NCI-H2107 treated with DMSO at 0.1 percent for 48 hours (cell line): ENCODE data around the gene INTS14.
"Not testable (repeated sequence)": the region's sequence is repeated elsewhere in the genome, so short reads cannot be mapped to it uniquely, and the experiment has no call there.

Source experiments
- DNase-seq: peaks from one replicate; lab custom pipeline; 2025; ENCODE audit not compliant: unreplicated experiment; lab: John Stamatoyannopoulos, UW

Gene INTS14

DNA sequence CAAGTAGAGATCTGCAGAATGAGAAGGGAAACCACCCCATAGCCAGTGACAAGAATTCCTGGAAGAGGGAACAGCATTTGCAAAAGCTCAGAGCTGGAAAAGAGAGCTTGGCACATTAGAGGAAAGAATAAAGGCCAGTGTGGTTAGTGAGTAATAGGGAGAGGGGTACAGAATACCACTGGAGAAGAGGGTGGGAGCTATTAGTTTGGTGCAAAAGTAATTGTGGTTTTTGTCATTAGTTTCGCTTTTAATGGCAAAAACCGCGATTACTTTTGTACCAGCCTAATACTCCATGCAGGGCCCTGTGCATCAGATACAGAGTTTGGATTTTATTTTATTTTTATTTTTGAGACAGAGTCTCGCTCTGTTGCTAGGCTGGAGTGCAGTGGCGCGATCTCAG lies 20.6 kb upstream of the INTS14 start:
- DNase-seq, result no peak

DNA sequence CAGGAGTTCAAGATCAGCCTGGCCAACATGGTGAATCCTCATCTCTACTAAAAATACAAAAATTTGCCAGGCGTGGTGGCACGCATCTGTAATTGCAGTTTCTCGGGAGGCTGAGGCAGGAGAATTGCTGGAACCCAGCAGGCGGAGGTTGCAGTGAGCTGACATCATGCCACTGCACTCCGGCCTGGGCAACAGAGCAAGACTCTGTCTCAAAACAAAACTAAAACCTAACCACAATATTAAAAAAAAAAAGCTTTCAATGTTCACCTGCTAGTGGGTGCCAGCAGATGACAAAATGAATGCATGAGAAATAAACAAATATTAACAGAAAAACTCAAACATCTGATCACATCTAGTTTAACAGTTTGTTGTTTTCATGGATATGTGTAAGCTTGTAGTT lies 19.8 kb upstream of the INTS14 start:
- DNase-seq, result no peak

DNA sequence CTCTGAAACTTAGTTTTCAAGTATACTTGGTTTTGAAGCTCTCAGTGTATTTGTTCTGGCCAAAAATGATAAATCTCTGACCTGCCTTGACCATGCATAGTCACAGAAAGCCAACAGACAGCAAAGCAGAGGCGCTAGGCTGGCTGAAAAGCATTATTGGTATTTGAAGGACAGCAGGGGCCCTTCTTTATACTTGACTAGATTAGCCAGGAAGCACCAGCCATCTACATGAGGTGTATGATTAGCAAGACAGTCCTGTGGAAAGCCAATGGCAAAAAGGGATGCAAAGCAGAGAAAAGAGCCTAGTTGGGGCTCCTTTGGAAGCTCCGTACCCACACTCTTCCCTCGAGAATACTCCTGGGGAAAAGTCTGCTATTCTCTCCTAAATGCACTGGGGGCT lies 18.6 kb upstream of the INTS14 start:
- no peak for DNase-seq

DNA sequence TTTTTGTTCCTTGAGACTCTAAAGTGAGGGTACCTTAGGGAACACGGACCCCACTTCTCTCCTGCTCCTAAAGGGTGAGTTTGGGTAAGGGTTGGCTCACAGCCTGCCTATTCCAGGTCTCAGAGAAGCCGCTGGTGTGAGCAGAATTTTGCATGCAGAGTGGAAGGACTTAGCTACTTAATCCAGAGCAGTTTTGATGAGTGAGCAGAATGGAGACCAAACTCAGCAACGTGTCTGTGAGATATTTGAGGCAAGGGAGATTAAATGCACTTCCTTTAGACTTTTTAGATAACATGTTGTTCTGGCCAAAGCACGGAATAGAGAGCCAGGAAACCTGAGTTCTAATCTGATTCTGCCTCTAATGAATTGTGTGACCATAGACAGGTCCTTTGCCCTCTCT lies 15.9 kb upstream of the INTS14 start:
- no peak for DNase-seq

DNA sequence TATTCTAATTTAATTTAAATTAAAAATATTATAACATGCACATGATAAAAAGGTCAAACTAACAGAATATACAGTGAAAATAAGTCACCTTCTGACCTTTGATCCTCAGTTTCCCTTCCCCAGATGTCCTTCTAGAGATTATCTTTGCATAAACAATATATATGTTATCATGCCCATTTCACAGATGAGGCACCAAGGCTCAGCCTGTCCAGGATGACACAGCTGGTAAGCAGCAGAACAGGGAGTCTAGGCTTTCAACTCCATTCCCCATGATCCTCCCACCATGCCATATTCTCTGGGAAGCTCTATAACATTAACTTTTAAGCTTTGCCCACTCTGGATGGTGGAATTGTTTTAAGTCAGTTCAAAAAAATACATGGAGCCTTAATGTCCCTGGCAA lies 12.2 kb upstream of the INTS14 start:
- DNase-seq, result no peak

DNA sequence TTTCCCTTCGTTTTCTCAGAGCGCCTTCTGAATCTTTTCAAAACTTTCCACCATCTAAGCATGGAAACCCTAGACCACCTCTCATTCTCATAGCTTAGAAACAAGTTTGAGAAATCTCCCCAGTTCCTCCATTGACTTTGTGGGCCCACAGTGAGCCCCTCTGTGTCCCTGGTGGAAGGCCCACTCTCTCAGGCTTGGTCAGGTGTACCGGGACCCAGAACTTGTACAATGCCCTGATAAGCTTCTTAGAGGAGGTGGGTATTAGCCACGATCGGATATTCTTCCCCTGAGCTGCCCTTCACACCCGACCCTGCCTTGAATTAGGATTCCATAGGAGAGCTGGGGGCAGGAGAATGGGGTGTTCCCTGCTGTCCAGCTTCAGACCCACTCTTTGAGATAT lies 10.7 kb upstream of the INTS14 start, which contains the start of gene SLC24A1:
SLC24A1 (plus strand) TSS at position 301 of the 400 bp plus-strand sequence. CDS start 2,143 bp downstream, outside the sequence.
- no peak for DNase-seq

DNA sequence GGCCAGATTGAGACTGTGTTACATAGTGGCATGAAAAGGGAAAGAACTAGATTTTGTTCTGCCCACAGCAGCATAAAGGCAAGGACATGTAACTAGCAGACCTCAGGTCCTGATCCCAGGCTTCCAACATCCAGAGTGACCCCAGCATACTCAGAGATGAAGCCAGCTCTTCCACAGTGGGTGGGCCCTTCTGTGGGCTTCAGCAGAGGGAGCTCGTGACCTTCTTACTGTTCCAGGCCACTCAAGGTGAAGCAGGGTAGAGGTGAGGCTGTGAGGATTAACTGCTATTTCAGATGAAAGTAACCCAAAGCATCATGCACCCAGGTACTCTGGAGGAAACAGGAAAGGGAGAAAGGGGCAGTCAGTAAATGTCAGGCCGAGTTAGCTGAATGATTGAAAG lies 9.9 kb upstream of the INTS14 start:
- no peak for DNase-seq

DNA sequence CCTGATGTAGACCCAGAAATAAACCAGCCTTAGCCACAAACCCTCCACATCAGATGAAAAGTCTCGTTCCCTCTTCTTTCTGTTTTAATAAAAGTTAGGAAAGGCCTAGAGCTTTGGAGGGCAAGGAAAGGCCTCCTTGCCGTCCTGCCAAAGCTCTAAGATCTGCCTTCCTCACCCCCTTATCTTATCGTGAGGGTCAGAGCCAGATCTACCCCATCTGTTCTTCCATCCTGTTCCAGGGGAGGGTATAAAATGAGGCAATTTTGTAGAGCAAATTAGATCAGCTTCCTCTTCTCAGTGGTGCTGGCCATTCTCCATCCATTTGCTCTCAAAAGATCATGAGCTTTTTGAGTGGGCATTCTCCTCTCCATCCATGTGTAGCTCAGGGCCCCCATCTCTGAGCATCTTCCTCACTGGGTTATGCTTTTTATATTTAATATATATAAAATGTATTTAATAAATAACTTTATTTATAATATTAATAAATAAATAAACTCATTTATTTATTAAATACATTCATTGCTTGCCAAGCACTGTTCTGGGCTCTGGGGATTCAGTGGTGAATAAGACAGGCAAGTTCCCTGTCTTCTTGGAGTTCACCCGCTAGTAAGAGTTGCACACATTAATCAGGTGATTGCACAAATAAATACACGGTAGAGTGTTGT lies 8.8 kb upstream of the INTS14 start:
- no peak for DNase-seq

DNA sequence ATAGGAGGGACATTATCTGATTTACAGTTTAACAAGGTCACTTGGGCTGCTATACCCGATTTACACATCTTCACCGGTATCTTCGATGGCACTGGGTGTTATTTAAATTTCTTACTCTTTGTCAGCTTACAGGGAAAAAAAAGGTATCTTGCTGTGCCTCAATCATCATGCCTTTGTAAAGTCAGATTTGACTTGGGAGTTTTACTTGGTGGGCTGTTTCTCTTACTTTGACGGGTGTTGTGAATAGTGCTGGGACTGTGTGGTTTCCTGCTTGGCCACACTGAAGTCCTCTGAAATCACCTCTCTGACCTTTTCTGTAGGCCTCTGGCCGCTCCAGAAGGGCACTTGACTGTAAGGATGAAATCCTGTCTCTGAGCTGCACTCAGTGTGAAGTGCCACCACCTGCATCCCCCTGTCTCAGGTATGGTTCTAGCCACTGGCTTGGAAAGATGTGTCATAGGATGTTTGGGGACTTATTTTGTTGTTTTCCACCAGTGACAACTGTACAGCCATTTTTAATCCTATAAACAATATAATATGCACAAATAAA lies 7.7 kb upstream of the INTS14 start:
- no peak for DNase-seq

DNA sequence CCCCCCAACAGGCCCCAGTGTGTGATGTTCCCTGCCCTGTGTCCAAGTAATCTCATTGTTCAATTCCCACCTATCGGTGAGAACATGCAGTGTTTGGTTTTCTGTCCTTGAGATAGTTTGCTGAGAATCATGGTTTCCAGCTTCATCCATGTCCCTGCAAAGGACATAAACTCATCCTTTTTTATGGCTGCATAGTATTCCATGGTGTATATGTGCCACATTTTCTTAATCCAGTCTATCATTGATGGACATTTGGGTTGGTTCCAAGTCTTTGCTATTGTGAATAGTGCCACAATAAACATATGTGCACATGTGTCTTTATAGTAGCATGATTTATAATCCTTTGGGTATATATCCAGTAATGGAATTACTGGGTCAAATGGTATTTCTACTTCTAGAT lies 5.0 kb upstream of the INTS14 start:
- DNase-seq, result not testable (repeated sequence)

DNA sequence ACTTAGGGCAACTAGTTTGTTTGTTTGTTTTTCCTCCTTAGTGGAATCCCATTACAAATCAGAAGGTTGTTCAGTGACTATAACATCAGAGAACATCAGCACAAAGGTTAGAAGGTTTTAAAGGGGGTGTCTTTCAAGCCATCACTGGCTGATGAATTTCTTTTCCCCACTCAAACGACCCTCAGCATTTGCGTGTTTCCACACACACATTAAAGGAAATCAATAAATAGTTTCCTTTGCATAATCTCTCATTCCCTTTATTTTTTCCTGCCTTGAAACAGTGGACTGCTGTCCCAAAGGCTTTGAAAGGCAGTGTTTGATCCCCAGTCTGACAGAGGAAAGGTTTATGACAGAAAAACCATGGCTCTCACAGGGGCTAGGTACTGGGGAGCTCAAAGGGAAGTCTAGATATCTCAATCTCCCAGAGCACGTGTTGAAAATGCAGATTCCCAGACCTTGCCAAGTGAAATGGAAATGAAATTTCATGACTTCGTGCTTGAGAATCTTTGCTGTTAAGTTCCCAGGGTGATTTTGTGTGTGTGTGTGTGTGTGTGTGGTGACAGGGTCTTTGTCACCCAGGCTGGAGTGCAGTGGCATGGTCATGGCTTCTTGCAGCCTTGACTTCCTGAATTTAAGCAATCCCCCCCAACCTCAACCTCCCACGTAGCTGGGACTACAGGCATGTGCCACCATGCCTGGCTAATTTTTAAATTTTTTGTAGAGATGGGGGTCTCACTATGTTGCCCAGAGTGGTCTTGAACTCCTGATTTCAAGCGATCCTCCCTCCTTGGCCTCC lies 2.2 kb upstream of the INTS14 start:
- DNase-seq, result no peak

DNA sequence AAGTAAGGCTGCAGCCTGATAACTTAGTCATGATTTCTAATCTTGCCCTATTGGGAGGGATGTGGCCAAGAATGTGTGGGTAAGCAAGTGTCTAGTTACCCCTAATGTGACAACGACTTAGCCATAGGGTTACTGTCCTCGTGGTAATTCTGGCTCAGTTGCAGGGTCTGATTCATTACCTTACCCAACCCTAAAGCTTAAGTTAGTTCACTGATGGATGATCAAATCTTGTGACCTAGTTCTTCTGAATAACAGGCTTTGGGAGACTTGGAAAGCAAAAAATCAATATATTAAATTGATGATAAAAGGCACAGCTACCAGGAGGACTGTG lies 1.6 kb upstream of the INTS14 start:
- DNase-seq, result no peak

DNA sequence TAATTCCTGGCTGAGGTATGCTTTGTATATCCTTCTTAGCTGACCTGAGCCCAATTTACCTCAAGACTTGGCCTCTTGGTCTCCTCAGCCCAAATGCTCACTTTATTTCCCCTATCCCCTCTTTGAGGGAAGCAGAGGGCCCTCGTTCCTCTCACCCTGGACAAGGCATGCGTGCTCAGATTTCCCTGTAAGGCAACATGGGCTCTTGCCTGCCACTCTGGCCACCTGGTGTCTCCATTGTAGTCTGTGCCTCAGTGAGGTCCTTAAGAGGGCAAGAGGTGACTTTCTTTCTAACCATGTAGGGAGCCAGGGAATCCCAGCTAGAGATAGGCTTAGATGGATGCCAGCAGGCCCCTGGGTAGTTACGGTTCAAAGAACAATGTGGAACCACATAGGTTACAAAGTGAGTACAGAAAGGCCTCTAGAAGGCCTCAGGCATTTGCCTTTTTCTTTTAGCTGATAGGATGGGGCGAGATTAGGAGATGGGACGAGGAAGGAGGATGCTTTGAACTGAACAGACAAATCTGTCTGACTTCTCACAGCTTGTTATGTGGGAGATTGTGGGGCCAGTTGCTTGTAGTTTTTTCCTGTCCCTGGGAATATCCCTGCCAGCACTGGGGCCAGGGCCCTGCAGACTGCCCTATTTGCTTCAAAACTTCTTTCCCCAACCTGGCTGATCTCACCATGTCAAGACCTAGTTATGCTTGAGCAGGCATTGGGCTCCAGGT lies 1.1 kb upstream of the INTS14 start:
- DNase-seq, result no peak

DNA sequence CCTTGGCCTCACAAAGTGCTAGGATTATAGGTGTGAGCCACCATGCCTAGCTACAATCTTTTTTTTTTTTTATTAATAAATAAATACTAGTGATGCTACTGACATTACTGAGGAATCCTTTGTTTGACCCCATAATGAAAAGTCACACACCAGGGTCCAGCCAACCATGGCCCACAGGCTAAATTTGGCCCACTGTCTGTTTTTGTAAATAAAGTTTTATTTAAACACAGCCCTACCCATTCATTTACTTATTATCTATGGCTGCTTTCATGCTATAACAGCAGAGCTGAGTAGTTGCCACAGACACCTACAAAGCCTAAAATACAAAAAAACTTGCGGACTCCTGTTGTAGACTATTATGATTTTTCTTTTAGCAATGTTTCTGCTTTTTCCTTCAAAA lies 7.4 kb downstream of the INTS14 start:
- no peak for DNase-seq

DNA sequence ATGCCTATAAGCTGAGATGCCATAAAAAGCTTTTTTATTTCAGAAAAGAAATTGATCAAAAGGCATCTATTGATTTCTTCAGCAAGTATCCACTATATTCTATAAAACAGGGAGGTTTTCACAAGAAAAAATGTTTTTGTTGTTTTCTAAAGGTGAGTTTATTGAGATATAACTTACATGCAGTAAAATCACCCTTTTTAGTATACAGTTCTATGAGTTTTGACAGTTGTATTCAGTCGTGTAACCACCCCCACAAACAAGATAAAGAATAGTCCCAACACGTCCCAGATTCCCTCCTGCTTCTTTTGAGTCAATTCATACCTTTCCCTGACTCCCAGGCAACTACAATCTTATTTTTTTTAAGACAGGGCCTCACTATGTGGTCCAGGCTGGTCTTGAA lies 7.8 kb downstream of the INTS14 start:
- DNase-seq, result no peak

DNA sequence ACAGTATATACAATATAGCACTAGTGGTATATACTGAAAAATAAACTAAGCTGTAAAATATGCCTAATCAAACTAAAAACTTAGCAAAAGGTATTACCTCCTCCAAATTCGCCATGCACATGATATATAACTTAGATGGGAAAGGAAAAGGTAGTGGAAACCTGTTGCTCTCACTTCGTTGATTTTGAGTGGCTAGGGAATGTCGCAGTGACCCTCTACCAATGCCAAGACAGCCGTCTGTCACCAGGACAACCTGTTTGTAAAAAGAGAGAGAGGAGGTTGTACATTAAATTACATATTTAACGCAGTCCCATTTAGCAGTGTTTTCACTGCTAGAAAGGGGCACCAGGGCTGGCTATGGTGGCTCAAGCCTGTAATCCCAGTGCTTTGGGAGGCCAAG lies 11.3 kb downstream of the INTS14 start:
- no peak for DNase-seq

DNA sequence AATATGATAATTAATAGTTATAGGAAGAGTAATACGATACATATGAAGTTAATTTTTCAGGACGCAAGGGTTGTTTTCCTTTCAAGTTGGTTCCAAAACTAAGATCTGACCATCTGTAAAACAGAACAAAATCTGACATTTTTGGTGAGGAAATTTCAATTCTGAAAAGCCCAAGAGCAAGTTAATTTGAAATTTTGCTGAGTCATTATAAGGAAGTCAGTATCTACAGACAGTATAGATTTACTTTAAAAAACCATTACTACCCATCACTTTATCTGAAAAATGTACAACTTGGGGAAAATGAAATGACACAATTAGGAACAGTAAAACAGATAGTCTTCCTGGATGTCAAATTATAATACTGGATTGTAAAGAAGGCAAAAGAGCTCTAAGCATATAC lies 12.5 kb downstream of the INTS14 start:
- DNase-seq, result no peak

DNA sequence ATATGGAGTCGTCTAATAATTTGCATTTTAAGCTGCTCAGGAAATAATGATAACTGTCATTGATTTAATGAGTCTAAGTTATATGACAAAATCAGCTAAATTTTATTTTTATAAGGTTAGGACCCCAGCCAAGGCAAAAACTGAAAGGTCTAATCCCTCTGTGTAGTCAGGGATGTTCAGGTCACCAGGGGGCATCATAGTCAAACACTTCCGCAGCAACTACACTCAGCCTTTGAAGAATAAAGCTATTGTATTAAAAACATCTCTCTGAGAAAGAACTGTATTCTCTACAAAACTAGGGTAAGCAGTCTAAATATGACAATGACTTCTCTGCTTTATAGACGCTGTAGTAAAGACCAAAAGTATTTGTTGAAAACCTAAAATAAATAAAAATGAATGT lies 15.0 kb downstream of the INTS14 start:
- no peak for DNase-seq

DNA sequence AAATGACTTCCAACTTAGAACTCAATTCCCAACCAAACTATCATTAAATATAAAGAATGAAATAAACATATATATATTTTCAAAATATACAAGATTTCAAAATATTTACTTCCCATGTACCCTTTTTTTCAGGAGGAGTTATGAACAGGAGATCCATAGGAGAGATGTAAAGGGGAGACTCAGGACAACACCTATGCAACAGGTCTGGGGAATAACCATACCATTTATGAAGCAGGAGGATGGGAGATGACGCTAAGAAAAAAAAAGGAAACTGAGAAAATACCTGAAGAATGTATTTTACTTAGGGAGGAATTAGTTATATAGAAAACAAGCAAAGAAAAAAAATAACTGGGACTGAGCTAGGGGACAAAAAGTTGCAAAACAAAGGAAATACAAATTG lies 23.8 kb downstream of the INTS14 start:
- DNase-seq, result no peak

DNA sequence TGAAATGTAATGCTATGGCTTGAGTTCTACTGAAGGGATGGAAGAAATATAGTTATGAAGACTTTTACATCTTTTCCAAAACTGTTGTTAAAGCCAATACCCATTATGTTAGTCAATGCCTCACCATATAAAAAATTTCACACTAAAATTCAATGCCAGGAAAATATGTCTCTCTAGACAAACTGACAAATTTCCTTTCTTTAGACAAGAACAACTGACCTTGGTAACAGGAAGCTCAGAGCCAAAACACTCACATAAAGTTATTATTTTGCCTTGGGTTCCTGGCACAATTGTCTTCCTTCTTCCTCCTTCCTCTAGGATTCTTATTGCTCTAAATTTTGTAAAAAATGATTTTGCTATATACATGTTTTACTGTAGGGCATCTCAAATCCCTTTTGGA lies 26.7 kb downstream of the INTS14 start:
- DNase-seq, result no peak

DNA sequence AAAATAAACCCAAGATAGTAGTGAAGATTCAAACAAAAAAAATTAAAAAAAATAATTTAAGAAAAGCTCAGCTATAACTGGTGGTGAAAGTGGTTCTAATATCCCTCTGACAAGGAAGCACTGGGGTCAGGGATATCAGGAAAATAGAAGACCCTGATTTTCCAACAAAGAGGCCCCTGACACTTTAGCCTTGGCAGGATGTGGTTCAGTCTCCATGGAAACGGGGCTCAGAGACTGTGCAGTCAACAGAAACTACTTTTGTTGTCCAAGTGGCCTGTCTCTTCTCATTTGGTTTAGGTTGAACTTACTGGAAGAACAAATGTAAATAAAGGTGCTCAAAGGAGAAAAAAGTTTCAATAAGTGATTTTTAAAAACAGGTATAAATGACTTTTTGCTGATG lies 27.2 kb downstream of the INTS14 start:
- DNase-seq, result no peak

DNA sequence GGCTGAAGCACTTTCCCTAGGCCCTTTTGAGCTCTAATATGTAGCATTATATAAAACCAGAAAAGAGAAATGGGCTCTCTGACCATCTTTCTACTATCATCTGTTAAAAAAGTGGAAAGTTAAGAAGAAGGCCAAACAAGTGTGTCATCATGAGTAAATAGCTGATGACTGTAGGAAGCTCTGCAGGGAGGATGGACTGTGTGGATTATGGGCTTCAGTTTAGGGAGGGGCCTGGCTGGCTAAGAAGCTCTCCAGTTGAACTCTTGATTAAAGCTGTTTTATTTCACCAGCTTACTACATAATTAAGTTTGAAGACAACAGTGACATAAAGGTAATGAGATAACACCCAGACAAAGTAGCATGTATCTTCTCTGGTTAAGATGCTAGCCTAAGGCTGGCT lies 30.6 kb downstream of the INTS14 start:
- no peak for DNase-seq
